Esophagus (tissue), 2 donors: Measurements from ENCODE around the gene SEC62. TPM values are rescaled to one million over a fixed set of nuclear protein-coding genes. Genes with fewer than 3 reads are reported as not detected.

Source experiments
- H3K27ac ChIP-seq, 2 donors: one replicate each; pipeline ENCODE4 v1.5.1; 2013; ENCODE audit warnings: low read depth in 2 of 2, mild to moderate bottlenecking in 2 of 2, inconsistent platforms in 1 of 2, low read length in 1 of 2, moderate library complexity in 1 of 2
- H3K27me3 ChIP-seq, 2 donors: one replicate each; pipeline ENCODE4 v1.6.1; 2013; ENCODE audit warnings: low read length in 2 of 2, control low read depth in 1 of 2, mild to moderate bottlenecking in 1 of 2; ENCODE audit not compliant: insufficient read depth in 2 of 2, control insufficient read depth in 1 of 2
- H3K36me3 ChIP-seq, 2 donors: one replicate each; pipeline ENCODE4 v1.6.1; 2013; ENCODE audit warnings: low read length in 1 of 2; ENCODE audit not compliant: control insufficient read depth in 2 of 2, insufficient read depth in 2 of 2
- H3K4me1 ChIP-seq, 2 donors: one replicate each; pipeline ENCODE4 v1.6.1; 2013; ENCODE audit warnings: low read length in 1 of 2; ENCODE audit not compliant: control insufficient read depth in 2 of 2, insufficient read depth in 2 of 2
- H3K4me3 ChIP-seq, 2 donors: one replicate each; pipeline ENCODE4 v1.5.1; 2013; ENCODE audit warnings: low read length in 2 of 2, mild to moderate bottlenecking in 2 of 2, low read depth in 1 of 2, moderate library complexity in 1 of 2
- H3K9me3 ChIP-seq, 2 donors: one replicate each; pipeline ENCODE4 v1.6.1; 2013; ENCODE audit warnings: mild to moderate bottlenecking in 2 of 2, low read depth in 1 of 2, low read length in 1 of 2, moderate library complexity in 1 of 2; ENCODE audit not compliant: control insufficient read depth in 2 of 2, insufficient read depth in 1 of 2
- WGBS, 2 donors: extraction: QIAGEN DNeasy Blood & Tissue Kit; methylation state at CpG; one replicate each; pipeline ENCODE4 v1.1.7; 2013; 5-methylcytosine and 5-hydroxymethylcytosine counted together
- polyA plus RNA-seq, 2 donors: library from polyadenylated mRNA; stranded (reverse); fragments of 200-250 nt; gene quantifications; one replicate each; pipeline ENCODE4 v1.2.3, GENCODE V29; 2013
- donor health status: healthy with polysubstance abuse.
- donor health status: Bipolar disorder and iron deficiency.

Gene SEC62, protein sequence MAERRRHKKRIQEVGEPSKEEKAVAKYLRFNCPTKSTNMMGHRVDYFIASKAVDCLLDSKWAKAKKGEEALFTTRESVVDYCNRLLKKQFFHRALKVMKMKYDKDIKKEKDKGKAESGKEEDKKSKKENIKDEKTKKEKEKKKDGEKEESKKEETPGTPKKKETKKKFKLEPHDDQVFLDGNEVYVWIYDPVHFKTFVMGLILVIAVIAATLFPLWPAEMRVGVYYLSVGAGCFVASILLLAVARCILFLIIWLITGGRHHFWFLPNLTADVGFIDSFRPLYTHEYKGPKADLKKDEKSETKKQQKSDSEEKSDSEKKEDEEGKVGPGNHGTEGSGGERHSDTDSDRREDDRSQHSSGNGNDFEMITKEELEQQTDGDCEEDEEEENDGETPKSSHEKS
- polyA plus RNA-seq = 10 to 100 TPM; 17.0 to 23.5 TPM

DNA sequence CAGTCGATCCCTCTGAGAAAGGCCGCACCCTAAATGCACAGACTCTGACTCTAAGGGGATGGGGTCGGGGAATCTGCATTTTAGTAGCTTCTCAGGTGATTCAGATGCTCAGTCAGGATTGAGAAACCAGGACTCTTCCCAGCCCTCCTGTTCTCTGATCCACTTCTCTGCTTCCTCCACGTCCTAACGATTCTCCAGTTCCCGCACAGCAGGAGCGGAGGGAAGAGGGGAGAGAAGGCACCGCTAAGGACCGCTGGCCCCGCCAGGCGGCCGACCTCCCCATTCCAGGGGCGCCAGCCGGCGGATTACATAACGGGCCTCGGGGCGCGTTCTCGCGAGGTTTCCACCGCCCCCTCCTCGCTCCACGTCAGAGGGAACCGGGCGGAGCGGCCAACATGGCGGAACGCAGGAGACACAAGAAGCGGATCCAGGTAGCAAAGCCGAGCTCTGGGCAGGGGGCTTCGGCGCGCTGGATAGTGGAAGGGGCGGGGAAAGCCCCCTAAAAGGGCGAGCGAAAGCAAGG is at the start of gene SEC62:
Gene SEC62, plus strand, starts transcription at position 380 of the 523 bp plus-strand sequence. Its CDS starts 16 bp downstream, at position 396.
- H3K27ac ChIP-seq = peak within 1 kb of the TSS; percentile 86 to 90
- H3K9me3 ChIP-seq = no peaks in the 10 kb centered on the region
- peak within 1 kb of the TSS; percentile 83 to 94 for H3K4me3 ChIP-seq
- H3K27me3 ChIP-seq = no peaks in the 10 kb centered on the region
- H3K36me3 ChIP-seq = no peaks in the 10 kb centered on the region
- 0 to 1% methylated on average over 36 to 37 of the region's 37 CpGs for WGBS, 2 donors
- no peaks in the 10 kb centered on the region for H3K4me1 ChIP-seq

DNA sequence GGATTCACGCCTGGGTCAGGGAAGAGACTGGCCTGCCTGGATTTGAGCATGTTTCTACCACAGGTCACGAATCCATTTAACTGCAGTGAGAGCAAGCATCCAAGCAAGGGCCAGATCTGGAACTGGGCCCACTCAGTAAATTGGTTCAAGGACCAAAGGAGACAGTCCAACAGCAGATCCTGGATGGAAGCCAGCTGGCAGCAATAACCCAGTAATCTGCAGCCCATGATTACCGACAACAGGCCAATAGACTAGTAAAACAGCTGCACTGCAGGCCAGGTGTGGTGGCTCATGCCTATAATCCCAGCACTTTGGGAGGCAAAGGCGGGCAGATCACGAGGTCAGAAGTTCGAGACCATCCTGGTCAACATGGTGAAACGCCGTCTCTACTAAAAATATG is 43.4 kb upstream of the SEC62 start:
- no peaks in the 10 kb centered on the region for H3K27me3 ChIP-seq
- H3K27ac ChIP-seq = no peak overlapping the region
- 49 to 61% methylated on average over 8 of the region's 8 CpGs for WGBS, 2 donors
- H3K9me3 ChIP-seq = no peaks in the 10 kb centered on the region
- no peak overlapping the region for H3K4me3 ChIP-seq
- H3K36me3 ChIP-seq = no peaks in the 10 kb centered on the region
- H3K4me1 ChIP-seq = no peaks in the 10 kb centered on the region

DNA sequence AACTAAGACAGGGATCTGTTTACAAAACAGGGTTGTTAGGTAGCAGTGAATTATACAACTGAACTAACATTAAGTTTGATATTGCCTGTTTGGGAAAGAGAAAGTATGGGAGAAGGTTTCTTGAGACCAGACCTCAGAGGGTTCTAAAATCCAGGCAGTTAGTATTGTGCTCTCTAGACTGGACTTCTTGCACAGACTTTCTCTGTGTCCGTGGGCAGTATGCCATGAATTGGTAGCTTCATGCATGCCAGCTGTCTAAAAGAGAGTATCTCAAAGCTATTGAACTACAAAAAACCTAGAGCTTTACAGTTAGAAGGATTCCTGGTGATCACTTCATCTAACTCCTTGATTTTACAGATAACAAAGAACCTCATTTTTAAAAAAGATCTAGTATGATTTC is 42.8 kb upstream of the SEC62 start:
- 68 to 73% methylated on average over 1 of the region's 1 CpG for WGBS, 2 donors

DNA sequence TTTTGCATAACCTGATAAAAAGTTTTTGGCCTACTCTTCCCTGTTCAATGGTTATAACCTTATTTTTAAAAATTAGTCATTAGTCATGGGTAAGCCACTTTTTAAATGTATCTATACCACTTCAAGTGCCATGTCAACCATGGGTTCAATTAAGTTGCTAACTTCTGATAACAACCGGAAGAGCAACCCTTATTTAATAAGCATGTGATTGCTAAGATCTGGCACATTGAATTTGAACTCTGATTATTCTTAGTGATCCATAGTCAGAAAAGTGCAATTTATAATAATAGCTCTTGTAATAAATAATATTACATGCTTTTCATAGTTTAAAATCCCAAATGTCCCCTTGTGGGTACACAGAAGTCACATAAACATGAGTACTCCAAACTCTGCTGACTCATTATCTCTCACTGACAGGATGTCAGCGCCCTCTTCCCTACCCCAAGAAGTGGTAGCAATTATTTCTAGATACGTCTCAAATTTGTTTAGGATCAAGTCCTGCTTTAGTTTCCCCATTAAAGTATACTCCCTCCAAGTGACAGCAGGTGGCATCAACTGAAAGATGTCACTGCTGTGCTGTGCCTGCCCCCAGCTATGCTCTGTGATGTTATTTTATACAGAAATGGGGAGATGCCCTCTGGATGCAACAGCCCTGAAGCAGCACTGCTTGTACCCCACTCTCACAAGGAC is 36.6 kb upstream of the SEC62 start:
- Histone ChIP-seq H3K27me3 (no peaks in the 10 kb centered on the region), H3K9me3 (no peaks in the 10 kb centered on the region), H3K4me3 (no peak overlapping the region), H3K27ac (no peak overlapping the region), H3K4me1 (no peaks in the 10 kb centered on the region), H3K36me3 (no peaks in the 10 kb centered on the region)
- WGBS, 2 donors = 68 to 72% methylated on average over 3 of the region's 3 CpGs

More for the DNA sequence above, 42.8 kb upstream of the SEC62 start:
- Histone ChIP-seq H3K27me3 (no peaks in the 10 kb centered on the region), H3K36me3 (no peaks in the 10 kb centered on the region), H3K4me1 (no peaks in the 10 kb centered on the region), H3K9me3 (no peaks in the 10 kb centered on the region), H3K4me3 (no peak overlapping the region), H3K27ac (no peak overlapping the region)

DNA sequence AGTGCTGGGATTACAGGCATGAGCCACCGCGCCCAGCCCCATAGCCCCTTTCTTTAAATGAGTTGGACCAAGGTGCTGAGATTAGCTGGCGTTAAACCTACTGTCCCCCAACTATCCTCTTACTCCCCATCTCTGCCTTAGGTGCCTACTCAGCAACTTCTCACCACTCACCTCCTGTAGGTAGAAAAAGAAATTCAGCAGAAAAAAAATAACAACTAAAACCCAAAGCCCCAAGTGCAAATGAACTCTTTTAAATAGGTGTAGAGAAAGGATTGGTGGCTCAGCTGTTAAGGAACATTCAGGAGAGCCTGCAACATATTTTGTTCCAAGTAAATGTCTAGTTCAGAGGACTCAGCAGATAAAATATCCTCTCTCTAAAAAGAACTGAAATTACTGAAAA is 35.8 kb upstream of the SEC62 start:
- WGBS, 2 donors = 91 to 97% methylated on average over 3 of the region's 3 CpGs
- Histone ChIP-seq H3K27ac (no peak overlapping the region), H3K4me3 (no peak overlapping the region), H3K9me3 (no peaks in the 10 kb centered on the region), H3K4me1 (no peaks in the 10 kb centered on the region), H3K27me3 (no peaks in the 10 kb centered on the region), H3K36me3 (no peaks in the 10 kb centered on the region)

DNA sequence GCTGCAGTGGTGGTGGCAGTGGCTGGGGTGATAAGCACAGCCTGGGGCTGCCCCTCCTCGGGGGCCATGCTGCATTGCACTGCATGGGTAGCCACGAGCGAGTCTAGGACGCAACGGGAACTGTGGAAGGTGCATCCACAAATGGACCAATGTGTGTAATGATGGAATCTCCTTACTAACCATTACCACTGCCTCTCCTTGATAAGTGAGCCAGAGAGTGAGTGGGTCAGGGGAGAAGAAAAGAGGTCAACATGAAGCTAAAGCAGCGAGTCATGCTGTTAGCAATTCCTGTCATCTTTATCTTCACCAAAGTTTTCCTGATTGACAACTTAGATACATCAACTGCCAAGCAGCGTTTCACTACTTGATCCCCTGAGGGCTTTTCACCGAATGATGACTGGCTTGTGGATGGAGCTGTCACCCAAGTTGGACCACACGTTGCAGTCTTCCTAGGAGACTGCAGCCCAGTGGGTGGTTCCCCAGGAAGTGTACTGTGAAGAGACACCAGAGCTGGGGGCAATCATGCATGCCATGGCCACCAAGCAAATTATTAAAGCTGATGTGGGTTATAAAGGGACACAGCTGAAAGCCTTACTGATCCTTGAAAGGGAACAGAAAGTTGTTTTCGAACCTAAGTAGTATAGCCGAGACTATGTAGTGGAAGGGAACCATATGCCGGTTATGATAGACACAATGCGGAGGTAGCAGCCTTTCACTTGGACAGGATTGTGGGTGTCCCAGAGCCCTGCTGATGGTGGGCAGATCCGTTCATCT is 34.7 kb upstream of the SEC62 start:
- no peak overlapping the region for H3K27ac ChIP-seq
- H3K4me3 ChIP-seq = no peak overlapping the region
- no peaks in the 10 kb centered on the region for H3K27me3 ChIP-seq
- no peaks in the 10 kb centered on the region for H3K9me3 ChIP-seq
- no peaks in the 10 kb centered on the region for H3K36me3 ChIP-seq
- WGBS, 2 donors = 77 to 80% methylated on average over 14 of the region's 14 CpGs
- H3K4me1 ChIP-seq = no peaks in the 10 kb centered on the region

DNA sequence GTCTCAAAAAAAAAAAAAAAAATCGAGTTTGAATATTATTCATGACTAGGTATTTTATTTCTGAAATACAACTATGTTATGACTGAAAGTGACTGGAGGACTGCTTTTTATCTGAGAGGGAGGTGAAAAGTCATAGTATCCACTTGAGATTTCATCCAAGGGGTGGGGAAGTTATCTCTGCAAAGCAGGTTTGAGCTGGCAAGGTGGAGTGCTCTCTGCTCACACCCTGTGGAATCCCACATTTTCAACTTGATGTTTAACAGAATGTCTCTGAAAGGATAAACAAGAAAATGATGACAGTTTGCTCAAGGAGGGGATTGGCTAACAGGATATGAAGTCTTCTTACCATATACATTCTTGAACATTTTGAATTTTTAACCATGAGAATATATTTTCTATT is 27.3 kb upstream of the SEC62 start:
- no peak overlapping the region for H3K27ac ChIP-seq
- H3K4me1 ChIP-seq = no peaks in the 10 kb centered on the region
- H3K27me3 ChIP-seq = no peaks in the 10 kb centered on the region
- H3K4me3 ChIP-seq = no peak overlapping the region
- no peaks in the 10 kb centered on the region for H3K36me3 ChIP-seq
- H3K9me3 ChIP-seq = no peaks in the 10 kb centered on the region
- WGBS, 2 donors = 30 to 33% methylated on average over 1 of the region's 1 CpG

DNA sequence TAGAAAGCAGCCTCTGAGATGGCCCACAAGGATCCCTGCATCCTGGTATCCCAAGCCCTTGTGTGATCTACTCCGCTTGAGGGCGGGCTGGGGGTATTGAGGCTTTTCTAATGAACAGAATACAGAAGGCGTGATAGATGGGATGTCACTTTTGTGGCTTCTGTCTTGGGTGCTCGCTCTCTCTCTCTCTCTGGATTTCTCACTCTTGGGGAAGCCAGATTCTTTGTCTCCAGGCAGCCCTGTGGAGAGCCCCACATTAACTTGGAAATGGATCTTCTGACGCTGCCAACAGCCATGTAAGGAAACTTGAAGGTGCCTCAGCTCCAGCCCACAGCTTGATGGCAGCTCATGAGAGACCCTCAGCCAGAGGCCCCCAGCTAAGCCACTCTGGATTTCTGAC is 26.9 kb upstream of the SEC62 start:
- H3K4me3 ChIP-seq = no peak overlapping the region
- H3K27ac ChIP-seq = no peak overlapping the region

DNA sequence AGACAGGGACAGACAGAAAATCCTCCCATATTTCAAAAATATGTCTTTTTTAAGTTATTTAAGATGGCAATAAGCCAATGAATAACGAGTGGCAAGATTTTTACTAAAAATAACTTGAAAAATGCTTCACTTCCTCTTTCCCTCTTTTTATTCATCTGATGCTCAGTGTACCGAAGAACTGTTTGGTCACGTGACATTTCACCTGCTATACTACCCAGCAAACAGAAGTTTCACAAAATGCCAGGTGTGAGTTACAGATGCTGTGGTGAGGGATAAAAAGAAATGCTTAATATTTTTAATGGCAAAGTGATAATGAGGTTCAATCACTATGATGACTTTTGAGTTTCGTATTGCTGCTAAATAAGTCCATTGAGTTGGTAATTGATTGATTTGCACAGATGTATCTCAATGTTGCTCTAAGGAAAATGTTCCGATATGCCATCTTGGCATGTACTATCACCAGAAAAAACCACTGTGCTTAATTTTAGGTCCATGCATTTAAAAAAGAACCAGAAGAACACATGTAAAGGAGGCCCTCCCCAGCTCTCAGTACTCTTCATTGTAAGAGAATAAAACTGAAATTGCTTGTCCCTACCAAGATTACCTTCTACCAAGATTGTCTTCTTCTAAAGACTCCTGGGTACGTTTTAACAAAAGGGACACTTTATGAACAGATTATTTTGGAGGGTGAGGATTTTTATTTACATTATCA is 26.0 kb upstream of the SEC62 start:
- no peak overlapping the region for H3K27ac ChIP-seq
- 49 to 58% methylated on average over 6 of the region's 6 CpGs for WGBS, 2 donors
- H3K4me3 ChIP-seq = no peak overlapping the region
- no peaks in the 10 kb centered on the region for H3K36me3 ChIP-seq
- no peaks in the 10 kb centered on the region for H3K9me3 ChIP-seq
- H3K4me1 ChIP-seq = no peaks in the 10 kb centered on the region
- H3K27me3 ChIP-seq = no peaks in the 10 kb centered on the region

More for the DNA sequence above, 26.9 kb upstream of the SEC62 start:
- H3K27me3 ChIP-seq = no peaks in the 10 kb centered on the region
- H3K4me1 ChIP-seq = no peaks in the 10 kb centered on the region
- H3K36me3 ChIP-seq = no peaks in the 10 kb centered on the region
- 80 to 85% methylated on average over 5 of the region's 5 CpGs for WGBS, 2 donors
- H3K9me3 ChIP-seq = no peaks in the 10 kb centered on the region
